Fibroblast of lung (primary cell): ENCODE results near the gene SEMA6B.

ENCODE experiments used
- EZH2 ChIP-seq: IDR thresholded peaks from 2 replicates; pipeline ENCODE4 v1.5.1; 2012; ENCODE audit warnings: low read length, control low read depth, mild to moderate bottlenecking; ENCODE audit errors: missing control alignments
- TF ChIP-seq, protein P1 (sequence below), 2 donors: IDR thresholded peaks in 1 of 2; conservative IDR thresholded peaks in 1 of 2; 1 replicate in 1 of 2; 2 replicates in 1 of 2; pipeline ENCODE4 v1.5.1; 2011 to 2012; ENCODE audit warnings: low read length in 2 of 2, control low read depth in 1 of 2, inconsistent platforms in 1 of 2, low read depth in 1 of 2, mild to moderate bottlenecking in 1 of 2

DNA sequence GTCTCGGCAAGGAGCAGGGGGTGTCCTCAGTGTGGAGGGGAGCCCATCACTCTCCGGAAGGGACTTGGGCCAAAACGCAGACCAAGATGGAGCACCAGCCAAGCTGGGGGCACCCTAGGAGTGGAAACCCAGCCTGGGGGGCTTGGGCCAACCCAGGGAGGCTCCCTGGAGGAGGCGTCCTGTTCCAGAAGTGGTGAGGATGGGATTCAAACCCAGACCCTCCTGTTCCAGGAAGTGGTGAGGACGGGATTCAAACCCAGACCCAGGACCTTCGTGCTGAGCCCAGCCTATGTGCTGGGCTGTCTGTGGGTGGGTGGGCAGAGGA, 40.4 kb downstream of the SEMA6B start:
- TF ChIP-seq, protein P1, sequence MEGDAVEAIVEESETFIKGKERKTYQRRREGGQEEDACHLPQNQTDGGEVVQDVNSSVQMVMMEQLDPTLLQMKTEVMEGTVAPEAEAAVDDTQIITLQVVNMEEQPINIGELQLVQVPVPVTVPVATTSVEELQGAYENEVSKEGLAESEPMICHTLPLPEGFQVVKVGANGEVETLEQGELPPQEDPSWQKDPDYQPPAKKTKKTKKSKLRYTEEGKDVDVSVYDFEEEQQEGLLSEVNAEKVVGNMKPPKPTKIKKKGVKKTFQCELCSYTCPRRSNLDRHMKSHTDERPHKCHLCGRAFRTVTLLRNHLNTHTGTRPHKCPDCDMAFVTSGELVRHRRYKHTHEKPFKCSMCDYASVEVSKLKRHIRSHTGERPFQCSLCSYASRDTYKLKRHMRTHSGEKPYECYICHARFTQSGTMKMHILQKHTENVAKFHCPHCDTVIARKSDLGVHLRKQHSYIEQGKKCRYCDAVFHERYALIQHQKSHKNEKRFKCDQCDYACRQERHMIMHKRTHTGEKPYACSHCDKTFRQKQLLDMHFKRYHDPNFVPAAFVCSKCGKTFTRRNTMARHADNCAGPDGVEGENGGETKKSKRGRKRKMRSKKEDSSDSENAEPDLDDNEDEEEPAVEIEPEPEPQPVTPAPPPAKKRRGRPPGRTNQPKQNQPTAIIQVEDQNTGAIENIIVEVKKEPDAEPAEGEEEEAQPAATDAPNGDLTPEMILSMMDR (conservative IDR thresholded peaks at IDR 0.05 in 1 of 2, IDR thresholded peaks at IDR 0.05 in 1 of 2; ENCODE audit: low read depth in 1 of 2, low read length in 2 of 2): no peak
- no peak for TF ChIP-seq EZH2
